CD4-positive, alpha-beta T cell (primary cell): ENCODE results near the gene ATG2A. TPM values are rescaled to one million over a fixed set of nuclear protein-coding genes. Genes with fewer than 3 reads are reported as not detected.

ENCODE experiments used
- ATAC-seq: fragments of 200-7000 bp; cut with Tn5 transposase; one replicate; pipeline ENCODE4 v1.10.0; 2022; ENCODE audit warnings: mild to moderate bottlenecking; ENCODE audit not compliant: poor library complexity
- CTCF ChIA-PET: fragments of 350-600 bp; sonication (Branson Sonifier 250); formaldehyde crosslinking; loops from one replicate; lab custom pipeline; 2021; ENCODE audit warnings: antibody characterized with exemption, inconsistent platforms; lab: Charles Lee
- POLR2A ChIA-PET: fragments of 350-600 bp; sonication (Branson Sonifier 250); formaldehyde crosslinking; loops from one replicate; lab custom pipeline; 2021; ENCODE audit warnings: antibody characterized with exemption, inconsistent platforms; lab: Charles Lee
- DNase-seq, 14 experiments: peaks; one replicate each; pipeline ENCODE4 v3.0.0-alpha.2; 2013 to 2020; ENCODE audit warnings: mixed read lengths in 2 of 14
- H3K27ac ChIP-seq, 2 donors: one replicate each; pipeline versions ENCODE4 v1.5.1 to v1.7.0; 2013; ENCODE audit warnings: low read length in 2 of 2, low read depth in 1 of 2, mild to moderate bottlenecking in 1 of 2
- H3K27me3 ChIP-seq, 2 experiments: 1 replicate in 1 of 2; 2 replicates in 1 of 2; pipeline versions ENCODE4 v1.6.1 to v1.7.0; 2013; ENCODE audit warnings: low read length in 2 of 2, control low read depth in 1 of 2, mild to moderate bottlenecking in 1 of 2, moderate library complexity in 1 of 2; ENCODE audit not compliant: insufficient read depth in 2 of 2, control insufficient read depth in 1 of 2
- H3K36me3 ChIP-seq: one replicate; pipeline ENCODE4 v1.6.1; 2013; ENCODE audit warnings: low read length, control low read depth; ENCODE audit not compliant: insufficient read depth
- H3K4me1 ChIP-seq: one replicate; pipeline ENCODE4 v1.6.1; 2013; ENCODE audit warnings: low read length, control low read depth; ENCODE audit not compliant: insufficient read depth
- H3K4me3 ChIP-seq: one replicate; pipeline ENCODE4 v1.5.1; 2013; ENCODE audit warnings: mild to moderate bottlenecking, low read length, moderate library complexity
- H3K9me3 ChIP-seq, 2 experiments: 1 replicate in 1 of 2; 2 replicates in 1 of 2; pipeline versions ENCODE4 v1.6.1 to v1.7.0; 2013; ENCODE audit warnings: low read length in 2 of 2, mild to moderate bottlenecking in 2 of 2, control low read depth in 1 of 2, moderate library complexity in 1 of 2; ENCODE audit not compliant: control insufficient read depth in 1 of 2, insufficient read depth in 1 of 2
- H3K27ac Mint-ChIP-seq: one replicate; pipeline ENCODE4 v1.8.0; 2020; ENCODE audit warnings: mixed read lengths
- H3K27me3 Mint-ChIP-seq: one replicate; pipeline ENCODE4 v1.8.0; 2021; ENCODE audit warnings: mixed read lengths
- H3K36me3 Mint-ChIP-seq: one replicate; pipeline ENCODE4 v1.8.0; 2021; ENCODE audit warnings: low read depth, mixed read lengths
- H3K4me1 Mint-ChIP-seq: one replicate; pipeline ENCODE4 v1.8.0; 2021; ENCODE audit warnings: low read depth, mixed read lengths
- H3K4me3 Mint-ChIP-seq: one replicate; pipeline ENCODE4 v1.8.0; 2020; ENCODE audit warnings: mild to moderate bottlenecking, mixed read lengths
- H3K9me3 Mint-ChIP-seq: one replicate; pipeline ENCODE4 v1.8.0; 2020; ENCODE audit warnings: mixed read lengths
- CTCF ChIP-seq: fragments of 200-600 bp; IDR thresholded peaks from one replicate; pipeline ENCODE4 v1.8.0; 2022; ENCODE audit warnings: antibody characterized with exemption, mild to moderate bottlenecking
- intact Hi-C, 2 experiments: fragments of 100-400 bp; cut with DNase I in 1 of 2; cut with micrococcal nuclease in 1 of 2; formaldehyde crosslinking; loops; one replicate each; pipeline versions ENCODE4 v1.15.1 to v1.9.0; 2023 to 2025; cut with DNase I, micrococcal nuclease
- total RNA-seq, 174 experiments: library from RNA in 2 of 174; stranded (reverse) in 2 of 174; gene quantifications; one replicate each; pipeline ENCODE4 v1.2.3 and lab custom pipeline; 2021 to 2026

The ATG2A gene
- total RNA-seq, 2 experiments from 2014 or later: 189 to 198 TPM

GRCh38 chr11:64929625-64930024 lies 12.6 kb upstream of the ATG2A start:
- Histone ChIP-seq H3K27me3 (no peaks in the 10 kb centered on the region), H3K4me1 (peaks cover 17% of the 10 kb centered on the region), H3K27ac (no peak overlapping the region), H3K9me3 (no peaks in the 10 kb centered on the region), H3K4me3 (no peak overlapping the region), H3K36me3 (peaks cover 45% of the 10 kb centered on the region)
- Mint-ChIP-seq H3K4me3 (no peak overlapping the region), H3K36me3 (peaks cover 42% of the 10 kb centered on the region), H3K27ac (no peak overlapping the region), H3K27me3 (no peaks in the 10 kb centered on the region), H3K9me3 (no peaks in the 10 kb centered on the region), H3K4me1 (peaks cover 4% of the 10 kb centered on the region)
- intact Hi-C loops: no loop called here
- no peak for ATAC-seq
- ChIA-PET CTCF (no interaction called here), POLR2A (no interaction called here)
- TF ChIP-seq CTCF: no peak
- DNase-seq: no peak

GRCh38 chr11:64928957-64929356 lies 11.9 kb upstream of the ATG2A start:
- peaks cover 42% of the 10 kb centered on the region for H3K36me3 Mint-ChIP-seq

GRCh38 chr11:64926689-64927088 lies 9.7 kb upstream of the ATG2A start:
- intact Hi-C loops: no loop called here
- no peaks in the 10 kb centered on the region for H3K9me3 Mint-ChIP-seq
- TF ChIP-seq CTCF: no peak

More at GRCh38 chr11:64928957-64929356, 11.9 kb upstream of the ATG2A start:
- Mint-ChIP-seq H3K27me3 (no peaks in the 10 kb centered on the region), H3K9me3 (no peaks in the 10 kb centered on the region), H3K27ac (no peak overlapping the region), H3K4me1 (peaks cover 10% of the 10 kb centered on the region), H3K4me3 (no peak overlapping the region)
- Histone ChIP-seq H3K36me3 (peaks cover 45% of the 10 kb centered on the region), H3K27me3 (no peaks in the 10 kb centered on the region), H3K4me1 (peaks cover 22% of the 10 kb centered on the region), H3K4me3 (no peak overlapping the region), H3K27ac (no peak overlapping the region), H3K9me3 (no peaks in the 10 kb centered on the region)
- TF ChIP-seq CTCF: no peak
- DNase-seq: no peak
- intact Hi-C loops: no loop called here
- ChIA-PET CTCF (no interaction called here), POLR2A (no interaction called here)
- no peak for ATAC-seq

More at GRCh38 chr11:64926689-64927088, 9.7 kb upstream of the ATG2A start:
- peaks cover 25% of the 10 kb centered on the region for H3K36me3 Mint-ChIP-seq
- CTCF ChIA-PET: no interaction called here
- no peak for ATAC-seq
- peaks cover 13% of the 10 kb centered on the region for H3K4me1 Mint-ChIP-seq
- Histone ChIP-seq H3K27me3 (no peaks in the 10 kb centered on the region), H3K36me3 (peaks cover 27% of the 10 kb centered on the region), H3K4me3 (no peak overlapping the region), H3K4me1 (peaks cover 30% of the 10 kb centered on the region), H3K9me3 (no peaks in the 10 kb centered on the region), H3K27ac (no peak overlapping the region)
- H3K4me3 Mint-ChIP-seq: peak overlapping the region; percentile 74
- H3K27me3 Mint-ChIP-seq: no peaks in the 10 kb centered on the region
- no peak for DNase-seq
- POLR2A ChIA-PET: no interaction called here
- H3K27ac Mint-ChIP-seq: no peak overlapping the region
